Activated naive CD4-positive, alpha-beta T cell treated with anti-CD3 and anti-CD28 coated beads for 36 hours (primary cell): ENCODE data around the gene WDR44. TPM values are rescaled to one million over a fixed set of nuclear protein-coding genes. Genes with fewer than 3 reads are reported as not detected.
A peak's percentile ranks its signal among the peaks of the same experiment; 100 is the strongest.

Experiments
- CTCF ChIA-PET: fragments of 350-600 bp; sonication (Branson Sonifier 250); formaldehyde crosslinking; loops from one replicate; lab custom pipeline; 2021; ENCODE audit warnings: antibody characterized with exemption; lab: Charles Lee
- DNase-seq: peaks from one replicate; pipeline ENCODE4 v3.0.0-alpha.2; 2020
- H3K27ac Mint-ChIP-seq: one replicate; pipeline ENCODE4 v1.8.0; 2021; ENCODE audit warnings: mild to moderate bottlenecking, mixed read lengths
- H3K27me3 Mint-ChIP-seq: one replicate; pipeline ENCODE4 v1.8.0; 2021; ENCODE audit warnings: low read depth, mixed read lengths
- H3K36me3 Mint-ChIP-seq: one replicate; pipeline ENCODE4 v1.8.0; 2021; ENCODE audit warnings: low read depth, mixed read lengths
- H3K4me1 Mint-ChIP-seq: one replicate; pipeline ENCODE4 v1.8.0; 2021; ENCODE audit warnings: low read depth, mixed read lengths
- H3K4me3 Mint-ChIP-seq: one replicate; pipeline ENCODE4 v1.8.0; 2021; ENCODE audit warnings: mild to moderate bottlenecking, moderate library complexity, mixed read lengths
- H3K9me3 Mint-ChIP-seq: one replicate; pipeline ENCODE4 v1.8.0; 2021; ENCODE audit warnings: mixed read lengths
- intact Hi-C: fragments of 100-400 bp; cut with micrococcal nuclease; formaldehyde crosslinking; loops from one replicate; pipeline ENCODE4 v1.15.1; 2023
- total RNA-seq, 2 experiments: library from RNA; stranded (reverse); gene quantifications; one replicate each; pipeline ENCODE4 v1.2.3, GENCODE V29; 2021

WDR44 gene
- total RNA-seq, 2 experiments from 2014 or later, result 4.0 to 5.4 TPM

- peaks cover 7% of the 10 kb centered on the region for H3K4me1 Mint-ChIP-seq
- CTCF ChIA-PET, result no interaction called here
- intact Hi-C loops, result loop anchor here (2.0 kb wide), 1 partner anchor 67 kb away; no protein-coding TSS in a partner anchor
Observed at GRCh38 chrX:118493653-118494297, 147.9 kb downstream of the WDR44 start.

GRCh38 chrX:118495061-118495921, 149.4 kb downstream of the WDR44 start, which contains the start of gene DOCK11:
DOCK11 (plus strand) TSS chrX:118495815; CDS start chrX:118495972, 157 bp downstream.
- CTCF ChIA-PET, result interaction anchor here (0.9 to 2.8 kb wide), 3 partner anchors 37 to 107 kb away, joined by 3 to 13 read pairs (median 3); no protein-coding TSS in a partner anchor
- intact Hi-C loops, result loop anchor here (1.0 to 5.0 kb wide), 4 partner anchors 66 to 482 kb away; no protein-coding TSS in a partner anchor
- Mint-ChIP-seq H3K27ac (peak within 1 kb of the TSS; percentile 96), H3K27me3 (no peaks in the 10 kb centered on the region), H3K4me1 (peaks cover 17% of the 10 kb centered on the region), H3K4me3 (peak within 1 kb of the TSS; percentile 97), H3K9me3 (no peaks in the 10 kb centered on the region), H3K36me3 (no peaks in the 10 kb centered on the region)
- DNase-seq, result peak; percentile 86

More at GRCh38 chrX:118493653-118494297, 147.9 kb downstream of the WDR44 start:
- DNase-seq, result no peak
- H3K36me3 Mint-ChIP-seq, result no peaks in the 10 kb centered on the region
- no peak overlapping the region for H3K4me3 Mint-ChIP-seq
- no peaks in the 10 kb centered on the region for H3K9me3 Mint-ChIP-seq
- no peaks in the 10 kb centered on the region for H3K27me3 Mint-ChIP-seq
- H3K27ac Mint-ChIP-seq, result no peak overlapping the region

GRCh38 chrX:118495958-118496762, 150.3 kb downstream of the WDR44 start:
- H3K27me3 Mint-ChIP-seq, result no peaks in the 10 kb centered on the region

GRCh38 chrX:118496763-118497079, 150.8 kb downstream of the WDR44 start:
- H3K4me1 Mint-ChIP-seq, result peaks cover 17% of the 10 kb centered on the region
- H3K36me3 Mint-ChIP-seq, result no peaks in the 10 kb centered on the region
- peak overlapping the region; percentile 97 for H3K4me3 Mint-ChIP-seq
- no peaks in the 10 kb centered on the region for H3K9me3 Mint-ChIP-seq
- CTCF ChIA-PET, result interaction anchor here (0.7 to 2.8 kb wide), 5 partner anchors 12 to 105 kb away, joined by 3 to 13 read pairs (median 3); no protein-coding TSS in a partner anchor
- intact Hi-C loops, result loop anchor here (1.0 to 5.0 kb wide), 3 partner anchors 32 to 481 kb away; no protein-coding TSS in a partner anchor
- no peaks in the 10 kb centered on the region for H3K27me3 Mint-ChIP-seq
- H3K27ac Mint-ChIP-seq, result peak overlapping the region; percentile 96
- peak; percentile 10 for DNase-seq

More at GRCh38 chrX:118495958-118496762, 150.3 kb downstream of the WDR44 start:
- Mint-ChIP-seq H3K4me3 (peak overlapping the region; percentile 97), H3K36me3 (no peaks in the 10 kb centered on the region), H3K4me1 (peaks cover 17% of the 10 kb centered on the region), H3K9me3 (no peaks in the 10 kb centered on the region), H3K27ac (peak overlapping the region; percentile 96)
- intact Hi-C loops, result loop anchor here (1.0 to 5.0 kb wide), 6 partner anchors 32 to 481 kb away; no protein-coding TSS in a partner anchor
- DNase-seq, result peak; percentile 84
- CTCF ChIA-PET, result interaction anchor here (0.7 to 2.8 kb wide), 5 partner anchors 12 to 106 kb away, joined by 3 to 13 read pairs (median 3); no protein-coding TSS in a partner anchor

- Mint-ChIP-seq H3K9me3 (no peaks in the 10 kb centered on the region), H3K4me3 (peak overlapping the region; percentile 97), H3K27ac (peak overlapping the region; percentile 96), H3K36me3 (no peaks in the 10 kb centered on the region), H3K27me3 (no peaks in the 10 kb centered on the region), H3K4me1 (peaks cover 23% of the 10 kb centered on the region)
- intact Hi-C loops, result loop anchor here (5.0 kb wide), 1 partner anchor 480 kb away; no protein-coding TSS in a partner anchor
- CTCF ChIA-PET, result interaction anchor here (0.7 to 2.8 kb wide), 3 partner anchors 36 to 105 kb away, joined by 3 to 13 read pairs (median 3); no protein-coding TSS in a partner anchor
- DNase-seq, result peak; percentile 52
Observed at GRCh38 chrX:118497180-118497818, 151.4 kb downstream of the WDR44 start.

DNA sequence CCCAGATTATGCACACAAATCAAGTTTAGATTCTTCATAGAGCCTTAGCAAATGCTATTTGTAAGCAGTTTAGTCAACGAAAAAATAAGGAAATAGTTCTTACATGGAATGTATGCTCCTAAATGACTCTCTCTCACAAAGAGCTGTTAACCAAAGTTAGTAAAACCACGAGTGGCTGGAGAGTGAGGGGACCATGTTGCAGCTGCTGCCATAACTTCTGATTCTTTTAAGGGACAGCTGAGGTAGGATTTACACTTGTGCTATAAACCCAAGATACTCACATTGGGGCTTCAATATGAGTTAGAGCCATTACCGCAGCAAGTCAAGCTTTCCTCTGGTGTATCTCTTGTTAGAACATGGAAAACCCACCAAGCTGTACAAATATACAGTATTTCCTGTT, 152.4 kb downstream of the WDR44 start:
- Mint-ChIP-seq H3K36me3 (no peaks in the 10 kb centered on the region), H3K9me3 (no peaks in the 10 kb centered on the region), H3K4me1 (peaks cover 32% of the 10 kb centered on the region), H3K27ac (peak overlapping the region; percentile 96), H3K4me3 (peak overlapping the region; percentile 97), H3K27me3 (no peaks in the 10 kb centered on the region)
- CTCF ChIA-PET, result interaction anchor here (1.1 to 1.4 kb wide), 3 partner anchors 11 to 33 kb away, joined by 3 to 4 read pairs (median 4); no protein-coding TSS in a partner anchor
- no peak for DNase-seq
- intact Hi-C loops, result loop anchor here (5.0 kb wide), 1 partner anchor 479 kb away; no protein-coding TSS in a partner anchor

DNA sequence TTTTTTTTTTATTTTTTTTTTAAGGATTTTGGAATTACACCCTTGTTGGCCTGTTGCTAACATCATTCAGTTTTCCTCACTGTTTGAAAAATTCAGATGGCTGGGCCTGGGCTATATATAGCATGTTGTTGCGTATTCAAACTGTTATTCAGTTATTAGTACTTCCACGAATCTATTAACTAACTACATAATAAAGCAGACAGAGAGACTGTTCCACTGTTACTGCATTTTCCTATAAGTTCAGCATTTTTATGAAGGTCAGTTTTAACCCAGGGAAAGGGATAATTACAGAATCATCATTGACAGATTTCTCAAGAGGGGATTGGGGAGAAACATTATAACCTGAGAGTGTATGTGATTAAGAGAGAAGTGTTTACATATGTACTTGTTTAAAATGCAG, 152.8 kb downstream of the WDR44 start:
- no peak overlapping the region for H3K4me3 Mint-ChIP-seq
- H3K9me3 Mint-ChIP-seq, result no peaks in the 10 kb centered on the region
- no peaks in the 10 kb centered on the region for H3K27me3 Mint-ChIP-seq
- CTCF ChIA-PET, result interaction anchor here (0.7 to 1.5 kb wide), 6 partner anchors 10 to 568 kb away, joined by 3 to 7 read pairs (median 4); no protein-coding TSS in a partner anchor
- H3K4me1 Mint-ChIP-seq, result peaks cover 36% of the 10 kb centered on the region
- DNase-seq, result no peak
- intact Hi-C loops, result loop anchor here (5.0 kb wide), 1 partner anchor 479 kb away; no protein-coding TSS in a partner anchor
- no peaks in the 10 kb centered on the region for H3K36me3 Mint-ChIP-seq
- H3K27ac Mint-ChIP-seq, result peak overlapping the region; percentile 79

DNA sequence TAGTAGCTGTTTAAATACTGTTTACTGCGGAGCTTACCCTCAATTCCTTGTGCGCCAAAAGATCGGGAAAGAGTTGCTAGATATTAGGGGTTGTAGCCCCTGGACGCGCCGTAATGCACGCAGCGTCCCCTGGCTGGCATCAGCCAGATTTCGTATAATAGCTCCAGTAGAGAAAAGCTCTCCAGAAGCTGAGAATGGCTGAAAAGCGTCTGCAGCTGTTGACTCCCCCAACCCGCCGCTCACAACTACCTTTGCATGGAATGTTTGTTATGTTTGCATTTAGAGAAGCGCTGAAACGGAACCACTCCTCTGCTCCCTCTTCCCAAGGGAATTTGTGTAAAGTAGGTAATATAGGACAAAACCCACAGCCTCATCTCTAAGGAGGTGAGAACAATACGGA, 153.4 kb downstream of the WDR44 start:
- Mint-ChIP-seq H3K27ac (peak overlapping the region; percentile 79), H3K27me3 (no peaks in the 10 kb centered on the region), H3K9me3 (no peaks in the 10 kb centered on the region), H3K36me3 (no peaks in the 10 kb centered on the region), H3K4me1 (peaks cover 41% of the 10 kb centered on the region), H3K4me3 (peak overlapping the region; percentile 16)
- no peak for DNase-seq
- intact Hi-C loops, result loop anchor here (5.0 kb wide), 1 partner anchor 478 kb away; no protein-coding TSS in a partner anchor
- CTCF ChIA-PET, result interaction anchor here (0.7 to 1.5 kb wide), 6 partner anchors 10 to 567 kb away, joined by 3 to 7 read pairs (median 4); no protein-coding TSS in a partner anchor
